Activated CD4-positive, alpha-beta T cell treated with anti-CD3 and anti-CD28 coated beads for 4 hours (primary cell): Measurements from ENCODE around the gene S100P.
"Not testable (repeated sequence)": the region's sequence is repeated elsewhere in the genome, so short reads cannot be mapped to it uniquely, and the experiment has no call there.

Experiments
- DNase-seq, 2 donors: peaks; one replicate each; pipeline ENCODE4 v3.0.0-alpha.2; 2020

S100P gene

DNA sequence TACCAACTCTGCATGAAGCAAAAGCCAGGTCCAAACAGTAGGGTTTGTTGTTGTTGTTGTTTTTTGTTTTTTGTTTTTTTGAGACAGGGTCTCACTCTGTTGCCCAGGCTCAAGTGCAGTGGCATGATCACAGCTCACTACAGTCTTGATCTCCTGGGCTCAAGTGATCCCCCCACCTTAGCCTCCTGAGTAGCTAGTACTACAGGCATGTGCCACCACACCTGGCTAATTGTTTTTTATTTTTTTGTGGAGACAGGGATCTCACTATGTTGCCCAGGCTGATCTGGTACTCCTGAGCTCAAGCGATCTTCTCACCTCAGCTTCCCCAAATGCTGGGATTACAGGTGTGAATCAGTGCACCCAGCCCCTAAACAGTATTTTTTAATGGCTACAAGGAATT, 6.2 kb downstream of the S100P start:
- no peak for DNase-seq

DNA sequence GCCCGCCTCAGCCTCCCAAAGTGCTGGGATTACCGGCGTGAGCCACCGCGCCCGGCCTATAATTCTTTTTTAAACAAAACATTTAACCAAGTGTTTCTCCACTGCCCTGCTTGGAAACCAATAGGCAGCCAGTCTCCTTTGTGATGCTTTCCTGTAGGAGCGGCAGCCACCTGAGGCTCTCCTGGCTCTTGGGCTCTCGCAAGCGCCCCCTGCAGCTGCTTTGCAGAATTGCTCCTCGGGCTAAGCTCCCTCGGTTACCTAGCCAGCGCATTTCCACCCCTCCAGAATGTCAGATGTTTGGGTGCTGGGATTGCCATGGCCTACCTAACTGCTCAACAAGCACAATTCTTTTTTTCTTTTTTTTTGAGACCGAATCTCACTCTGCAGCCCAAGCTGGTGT, 7.7 kb downstream of the S100P start:
- peak in 1 of 2 donors; percentile 26 for DNase-seq

DNA sequence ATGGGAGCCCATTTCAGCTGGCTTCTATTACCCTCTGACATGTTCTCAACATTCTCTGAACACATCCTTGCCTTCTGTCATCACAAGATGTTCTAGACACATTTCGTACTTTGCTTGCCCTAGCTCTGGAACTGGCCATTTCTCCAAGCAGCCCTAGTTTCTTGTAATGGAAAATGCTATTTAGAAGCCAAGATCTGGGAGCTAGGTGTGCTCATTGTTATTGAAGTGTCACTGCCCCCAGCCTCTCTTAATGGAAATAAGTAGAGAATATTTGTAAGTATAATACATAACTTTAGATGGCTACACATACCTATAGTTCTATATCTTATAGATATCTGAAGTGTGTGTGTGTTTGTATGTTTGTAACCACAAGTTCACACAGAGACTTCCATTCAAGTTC, 9.1 kb downstream of the S100P start:
- no peak for DNase-seq

DNA sequence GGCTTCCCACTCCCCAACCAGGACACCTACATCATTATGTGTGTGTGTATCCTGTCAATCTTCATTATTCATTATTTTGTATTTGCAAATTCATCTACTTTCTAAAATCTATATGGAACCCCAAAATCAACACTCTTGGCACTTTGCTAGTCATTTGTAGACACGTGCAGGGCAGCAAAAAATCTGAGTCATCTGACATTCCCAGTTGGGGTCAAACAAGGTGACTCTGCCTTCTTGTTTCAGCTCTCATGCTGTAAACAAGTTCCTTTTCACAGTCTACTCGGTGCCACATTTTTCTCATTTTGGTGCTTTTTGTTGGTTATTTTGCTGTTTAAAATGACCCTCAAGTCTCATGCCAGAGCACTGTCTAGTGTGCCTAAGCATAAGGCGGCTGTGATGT, 10.1 kb downstream of the S100P start:
- DNase-seq: no peak

DNA sequence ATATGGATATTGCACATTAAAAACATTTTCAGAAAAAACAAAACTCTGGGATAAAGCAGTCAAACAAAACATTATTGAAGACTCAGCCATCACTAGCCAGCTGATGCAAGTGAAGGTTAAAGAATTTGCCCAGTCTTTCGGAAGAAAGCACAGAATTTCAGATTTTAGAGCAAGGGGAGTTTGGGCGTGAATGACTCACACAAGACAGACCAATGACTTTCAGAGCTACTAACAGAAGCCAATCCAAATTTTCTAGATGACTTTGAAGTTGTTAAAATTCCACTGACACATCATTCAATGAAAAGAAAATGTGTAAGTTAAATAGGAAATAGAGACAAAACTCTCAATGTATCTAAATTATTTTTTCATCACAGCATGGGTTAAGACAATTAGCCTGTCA, 12.0 kb downstream of the S100P start:
- DNase-seq: peak in 1 of 2 donors; percentile 21

DNA sequence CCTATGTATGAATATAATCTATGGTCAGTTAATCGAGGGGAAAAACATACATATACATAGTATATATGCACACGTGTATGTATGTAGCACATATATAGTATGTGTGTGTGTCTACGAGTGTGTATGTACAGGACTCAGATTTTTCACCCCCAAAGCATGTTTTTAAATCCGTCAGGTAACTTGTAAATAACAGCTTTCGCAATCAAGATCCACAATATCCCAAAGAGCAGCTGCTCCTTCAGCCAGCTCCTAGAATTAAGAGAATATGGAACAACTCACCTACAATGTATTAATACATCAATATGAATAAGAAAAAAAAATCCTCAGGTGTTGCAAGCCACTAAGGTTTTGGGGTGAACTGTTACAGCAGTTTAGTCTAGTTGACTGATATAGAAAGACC, 12.5 kb downstream of the S100P start:
- no peak for DNase-seq

DNA sequence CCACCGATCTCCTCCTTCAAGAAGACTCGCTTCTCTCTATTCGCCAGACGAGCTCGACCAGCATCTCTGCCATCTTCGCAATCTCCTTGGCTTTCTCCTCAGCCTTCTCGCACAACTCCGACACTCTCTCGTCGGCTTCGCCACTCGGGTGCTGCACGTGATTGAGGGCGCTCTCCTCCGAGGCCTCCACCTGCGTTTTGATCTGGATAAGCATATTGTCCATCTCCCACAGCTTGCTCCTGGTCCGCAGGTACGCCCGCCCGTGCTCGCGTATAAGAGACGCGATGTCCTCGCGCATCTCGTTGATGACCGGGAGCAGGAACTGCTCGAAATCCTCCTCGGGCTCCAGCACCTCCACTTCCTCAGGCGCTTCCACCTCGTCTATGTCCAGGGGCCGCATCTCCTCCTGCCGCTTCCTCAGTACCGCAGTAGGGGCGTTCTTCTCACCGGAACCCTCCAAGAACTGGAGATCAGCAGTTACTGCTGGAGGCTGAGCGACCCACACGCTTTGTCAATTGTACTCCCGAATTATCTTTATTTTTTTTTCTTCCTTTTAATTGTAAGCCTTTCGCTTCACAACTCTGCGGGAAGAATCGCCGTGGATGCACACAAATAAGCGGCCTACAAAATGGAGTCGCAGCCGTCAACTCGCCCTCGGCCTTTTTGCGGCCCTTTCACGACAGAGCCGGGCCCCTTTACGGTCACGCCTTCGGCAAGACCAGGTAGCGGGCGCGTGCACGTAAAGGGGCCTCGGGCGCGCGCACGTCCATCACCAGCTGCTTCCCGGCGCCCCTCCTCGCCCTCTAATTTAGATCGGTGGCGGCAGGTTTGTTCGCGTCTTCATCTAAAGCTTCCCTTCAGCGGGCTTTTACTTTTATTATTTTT, 15.8 kb downstream of the S100P start, which contains the start of gene MRFAP1L1:
TSS of gene MRFAP1L1 (minus strand) at position 636 of the 885 bp plus-strand sequence. CDS start at position 400, 236 bp downstream.
- peak; percentile 96 to 97 for DNase-seq

DNA sequence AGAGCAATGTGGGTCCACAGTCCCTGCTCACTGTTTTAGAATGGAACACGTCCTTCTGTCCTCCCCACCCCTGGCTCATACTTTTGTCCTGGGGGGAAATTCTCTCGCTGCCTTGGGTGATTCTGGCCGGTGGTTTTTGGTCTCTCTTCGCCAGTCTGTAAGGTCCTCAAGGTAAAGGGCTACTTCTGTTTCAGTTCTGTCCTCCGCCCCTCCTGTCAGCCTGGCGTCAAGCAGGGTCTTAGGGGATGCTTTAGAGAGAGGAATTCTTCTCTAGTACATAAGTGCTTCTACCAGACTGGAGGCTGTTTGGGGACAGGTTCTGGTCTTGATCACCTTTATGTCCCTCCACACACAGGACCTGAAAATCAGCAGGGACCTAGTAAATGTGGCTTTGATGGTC, 16.6 kb downstream of the S100P start:
- no peak for DNase-seq

DNA sequence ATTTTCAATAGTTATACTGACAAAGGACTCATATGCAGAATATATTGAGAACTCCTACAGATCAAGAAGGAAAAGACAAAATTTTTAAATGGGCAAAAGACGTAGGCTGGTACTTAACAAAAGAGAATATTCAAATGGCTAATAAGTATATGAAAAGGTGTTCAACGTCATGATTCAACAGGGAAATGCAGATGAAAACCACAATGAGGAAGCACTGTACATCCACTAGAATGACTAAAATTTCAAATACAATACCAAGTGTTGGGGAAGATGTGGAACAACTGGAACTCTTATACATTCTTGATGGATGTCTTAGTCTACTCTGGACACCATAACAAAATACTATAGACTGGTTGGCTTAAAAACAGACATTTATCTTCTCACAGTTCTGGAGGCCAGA, 17.3 kb downstream of the S100P start:
- no peak for DNase-seq

DNA sequence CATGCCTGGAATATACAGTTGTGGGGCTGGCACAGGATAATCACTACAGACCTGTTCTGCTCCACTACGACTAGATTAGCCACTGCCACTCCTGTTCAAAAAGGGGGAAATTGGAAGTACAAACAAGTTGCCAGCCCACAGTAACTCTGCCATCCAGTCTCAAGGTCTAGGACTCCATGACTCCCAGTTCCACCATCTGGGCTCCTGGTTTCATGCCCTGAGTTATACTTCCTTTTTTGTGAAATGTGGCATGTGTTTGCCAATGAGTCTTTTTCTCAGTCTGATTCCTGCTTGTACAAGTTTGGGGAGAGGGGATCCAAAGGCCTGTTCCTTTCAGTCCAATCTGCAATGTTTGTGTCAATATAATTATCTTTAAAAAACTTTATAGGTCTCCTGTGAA, 21.3 kb downstream of the S100P start:
- no peak for DNase-seq

DNA sequence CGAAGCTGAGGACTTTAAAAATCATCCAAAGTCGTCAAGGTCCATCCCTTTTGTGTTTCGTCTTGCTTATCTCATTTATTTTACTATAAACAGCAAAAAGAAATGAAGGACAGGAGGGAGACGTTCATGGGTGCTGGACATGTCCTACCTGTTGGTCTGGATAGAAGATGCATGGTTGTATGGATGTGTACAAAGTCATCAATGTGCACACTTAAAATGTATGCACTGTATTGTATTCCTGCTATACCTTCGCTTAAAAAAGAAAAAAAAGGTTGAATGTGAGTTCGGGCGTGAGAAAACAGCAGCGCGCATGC, 22.0 kb downstream of the S100P start:
- no peak for DNase-seq

DNA sequence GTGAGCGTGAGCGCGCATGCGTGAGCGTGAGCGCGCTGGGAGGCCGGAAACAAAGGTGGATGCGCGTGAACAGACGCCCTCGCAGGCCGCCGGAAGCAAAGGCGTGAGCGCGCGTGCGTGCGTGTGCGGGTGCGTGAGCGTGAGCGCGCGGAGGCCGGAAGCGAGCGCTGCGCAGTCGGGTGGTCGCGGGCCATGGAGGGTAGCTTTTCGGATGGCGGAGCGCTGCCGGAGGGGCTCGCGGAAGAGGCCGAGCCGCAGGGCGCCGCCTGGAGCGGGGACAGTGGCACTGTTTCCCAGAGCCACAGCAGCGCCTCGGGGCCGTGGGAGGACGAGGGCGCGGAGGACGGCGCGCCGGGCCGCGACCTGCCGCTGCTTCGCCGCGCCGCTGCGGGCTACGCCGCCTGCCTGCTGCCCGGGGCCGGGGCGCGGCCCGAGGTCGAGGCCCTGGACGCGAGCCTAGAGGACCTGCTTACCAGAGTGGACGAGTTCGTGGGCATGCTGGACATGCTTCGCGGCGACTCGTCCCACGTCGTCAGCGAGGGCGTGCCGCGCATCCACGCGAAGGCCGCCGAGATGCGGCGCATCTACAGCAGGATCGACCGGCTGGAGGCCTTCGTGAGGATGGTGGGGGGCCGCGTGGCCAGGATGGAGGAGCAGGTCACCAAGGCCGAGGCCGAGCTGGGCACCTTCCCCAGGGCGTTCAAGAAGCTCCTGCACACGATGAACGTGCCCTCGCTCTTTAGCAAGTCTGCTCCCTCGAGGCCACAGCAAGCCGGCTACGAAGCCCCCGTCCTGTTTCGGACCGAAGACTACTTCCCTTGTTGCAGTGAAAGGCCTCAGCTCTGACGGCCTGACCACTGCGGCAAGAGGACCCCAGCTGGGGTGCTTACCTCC, 22.6 kb downstream of the S100P start, which contains the start of gene BLOC1S4:
TSS of gene BLOC1S4 (plus strand) at position 157 of the 894 bp plus-strand sequence. CDS start at position 193, 36 bp downstream.
- peak; percentile 86 to 88 for DNase-seq

DNA sequence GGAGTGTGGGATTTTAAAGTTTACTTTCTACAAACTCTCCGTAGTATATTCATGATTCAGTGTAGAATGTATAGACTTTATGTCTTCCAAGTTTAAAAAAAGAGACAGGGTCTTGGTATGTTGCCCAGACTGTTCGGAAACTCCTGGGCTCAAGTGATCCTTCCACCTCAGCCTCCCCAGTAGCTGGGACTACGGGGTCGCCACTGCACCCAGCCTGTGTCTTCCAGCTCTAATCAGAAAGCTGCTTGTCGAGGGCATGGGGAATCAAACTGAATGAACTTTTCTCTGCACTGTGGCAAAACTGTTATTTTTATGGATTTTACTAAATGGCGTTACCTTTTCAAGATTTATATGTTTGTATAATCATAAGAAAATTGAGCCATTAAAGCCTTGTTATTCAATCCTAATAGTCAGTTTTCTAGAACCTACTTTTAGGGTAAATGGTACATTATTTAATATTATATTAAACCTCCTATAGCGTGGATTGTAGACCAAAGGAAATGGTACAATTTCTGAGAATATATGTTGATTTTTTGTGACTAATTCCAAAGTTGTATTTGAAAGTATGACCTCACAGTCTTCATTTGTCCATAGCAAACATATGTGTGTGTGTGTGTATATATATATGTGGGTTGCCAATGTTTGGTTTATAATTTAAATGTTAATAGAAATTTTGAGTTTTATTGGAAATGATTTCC, 23.4 kb downstream of the S100P start:
- no peak for DNase-seq

DNA sequence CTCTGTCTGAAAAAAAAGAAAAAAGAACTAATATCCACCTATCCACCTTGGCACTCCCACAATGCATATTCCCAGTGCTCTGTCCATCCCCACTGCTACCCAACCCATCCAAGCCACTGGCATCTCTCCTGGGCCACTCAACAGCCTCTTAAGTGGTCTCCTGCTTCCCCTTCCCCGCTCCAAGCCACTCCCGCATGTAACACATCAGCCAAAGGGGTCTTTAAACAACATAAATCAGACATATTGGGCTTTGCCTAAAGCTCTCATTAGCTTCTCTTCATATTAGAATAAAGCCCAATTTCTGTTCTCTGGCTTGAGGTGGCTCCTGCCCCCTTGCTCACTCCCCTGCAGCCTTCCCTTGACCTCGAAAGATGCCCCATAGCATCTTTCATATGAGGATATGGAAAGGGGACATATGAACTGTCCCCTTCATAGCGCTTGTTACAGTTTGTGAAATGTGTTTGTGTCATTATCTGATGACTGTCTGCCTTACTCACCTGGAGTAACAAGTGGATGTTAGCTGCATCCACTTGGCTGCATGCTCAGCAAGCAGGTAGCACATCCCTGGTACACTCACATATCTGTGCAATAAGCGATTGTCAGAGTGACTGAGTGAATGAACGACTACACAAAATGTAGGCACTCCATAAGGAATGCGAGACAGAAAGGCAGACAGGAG, 25.4 kb downstream of the S100P start:
- no peak for DNase-seq

DNA sequence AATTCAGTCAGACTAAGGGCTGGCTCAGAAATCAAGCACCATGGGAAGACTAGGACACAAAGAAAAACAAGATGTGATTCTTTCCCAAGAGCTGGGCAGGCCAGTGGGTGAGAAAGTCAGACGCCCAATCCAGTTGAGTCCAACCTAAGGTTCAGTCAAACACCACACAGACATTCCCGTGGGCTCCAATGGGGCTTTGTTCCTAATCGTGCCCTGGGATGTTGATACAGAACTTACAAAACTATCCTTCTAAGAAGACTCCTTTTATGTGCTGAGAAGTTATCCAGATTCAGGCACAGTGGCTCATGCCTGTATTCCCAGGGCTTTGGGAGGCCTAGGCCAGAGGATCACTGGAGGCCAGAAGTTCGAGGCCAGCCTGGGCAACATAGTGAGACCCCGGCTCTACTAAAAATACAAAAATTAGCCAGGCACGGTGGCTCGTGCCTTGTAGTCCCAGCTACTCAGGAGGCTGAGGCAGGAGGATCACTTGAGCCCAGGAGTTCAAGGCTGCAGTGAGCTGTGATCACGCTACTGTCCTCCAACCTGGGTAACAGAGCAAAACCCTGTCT, 26.0 kb downstream of the S100P start:
- no peak for DNase-seq

DNA sequence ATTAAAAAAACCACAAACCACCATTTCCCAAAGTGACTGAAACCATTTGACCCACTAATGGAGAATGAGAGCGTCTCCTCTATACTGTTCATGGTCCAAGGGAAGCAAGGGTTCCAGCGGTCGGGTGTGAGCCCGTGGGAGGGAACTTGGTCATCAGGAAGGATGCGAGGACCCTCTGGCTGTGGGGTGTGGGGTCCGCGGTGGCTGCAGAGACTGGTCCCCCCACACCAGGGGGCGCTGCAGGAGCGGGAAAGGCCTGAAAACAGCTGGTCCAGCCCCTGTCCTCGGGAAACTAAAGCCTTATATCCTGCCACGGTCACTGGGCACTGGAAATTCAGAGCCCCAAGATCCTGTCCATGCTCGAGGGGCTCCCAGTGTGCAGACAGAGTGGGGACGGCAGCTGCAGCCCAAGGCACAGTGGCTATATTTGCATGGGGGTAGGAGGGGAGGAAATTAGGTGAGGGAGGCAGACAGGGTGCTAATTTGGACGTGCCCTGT, 26.6 kb downstream of the S100P start:
- DNase-seq: peak; percentile 84

DNA sequence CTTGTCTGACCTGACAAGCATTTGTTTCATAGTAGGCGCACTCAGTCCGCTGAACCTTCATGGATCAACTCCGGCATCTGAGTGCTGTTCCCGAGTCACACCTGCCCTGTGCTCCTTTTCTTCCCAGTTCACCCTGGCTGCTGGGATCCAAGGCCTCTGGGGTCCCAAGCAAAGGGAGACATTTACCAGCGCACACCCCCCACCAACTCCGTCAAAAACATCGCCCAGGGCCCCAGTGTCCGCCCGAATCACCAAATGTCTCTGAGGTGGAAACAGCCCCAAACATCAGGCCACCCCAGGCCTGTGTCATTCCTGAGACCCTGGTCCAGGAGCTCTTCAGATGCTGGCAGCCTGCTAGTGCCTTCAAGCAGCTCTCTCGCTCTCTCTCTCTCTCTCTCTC, 27.4 kb downstream of the S100P start:
- no peak for DNase-seq

DNA sequence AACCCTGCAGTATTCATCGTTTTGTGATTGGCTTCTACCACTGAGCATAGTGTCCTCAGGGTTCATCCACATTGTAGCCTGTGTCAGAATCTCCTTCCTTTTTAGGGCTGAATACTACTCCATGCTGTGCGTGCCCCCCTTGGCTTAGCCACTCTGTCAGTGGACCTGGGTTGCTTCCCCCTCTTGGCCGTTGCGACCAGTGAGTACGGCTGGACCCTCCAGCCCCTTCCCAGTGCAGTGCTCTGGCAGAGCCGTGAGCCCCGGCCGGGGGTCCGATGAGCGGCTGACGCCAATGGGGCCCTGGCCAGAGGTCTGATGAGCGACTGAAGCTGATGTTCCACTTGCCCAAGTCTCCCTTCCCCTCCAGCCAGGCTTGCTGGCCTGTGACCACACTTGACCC, 29.2 kb downstream of the S100P start:
- no peak for DNase-seq

DNA sequence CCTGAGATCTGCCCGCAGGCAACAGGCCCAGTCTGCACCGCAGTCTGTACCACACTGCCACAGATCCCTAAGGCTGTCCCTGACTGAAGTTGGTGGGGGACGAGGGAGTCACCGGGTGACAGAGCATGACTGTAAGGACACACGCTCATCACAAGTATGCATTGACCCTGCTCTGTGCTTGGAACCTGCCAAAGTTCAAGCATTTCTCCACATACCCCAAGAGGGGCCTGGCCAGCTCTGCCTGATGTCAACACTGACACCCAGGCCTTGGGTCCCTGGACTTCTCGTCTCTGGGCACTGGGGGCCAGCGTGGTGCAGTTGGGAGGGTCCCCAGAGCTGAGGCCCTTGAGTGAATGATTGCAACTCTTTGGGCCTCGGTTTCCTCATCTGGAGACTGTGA, 30.2 kb downstream of the S100P start:
- no peak for DNase-seq

DNA sequence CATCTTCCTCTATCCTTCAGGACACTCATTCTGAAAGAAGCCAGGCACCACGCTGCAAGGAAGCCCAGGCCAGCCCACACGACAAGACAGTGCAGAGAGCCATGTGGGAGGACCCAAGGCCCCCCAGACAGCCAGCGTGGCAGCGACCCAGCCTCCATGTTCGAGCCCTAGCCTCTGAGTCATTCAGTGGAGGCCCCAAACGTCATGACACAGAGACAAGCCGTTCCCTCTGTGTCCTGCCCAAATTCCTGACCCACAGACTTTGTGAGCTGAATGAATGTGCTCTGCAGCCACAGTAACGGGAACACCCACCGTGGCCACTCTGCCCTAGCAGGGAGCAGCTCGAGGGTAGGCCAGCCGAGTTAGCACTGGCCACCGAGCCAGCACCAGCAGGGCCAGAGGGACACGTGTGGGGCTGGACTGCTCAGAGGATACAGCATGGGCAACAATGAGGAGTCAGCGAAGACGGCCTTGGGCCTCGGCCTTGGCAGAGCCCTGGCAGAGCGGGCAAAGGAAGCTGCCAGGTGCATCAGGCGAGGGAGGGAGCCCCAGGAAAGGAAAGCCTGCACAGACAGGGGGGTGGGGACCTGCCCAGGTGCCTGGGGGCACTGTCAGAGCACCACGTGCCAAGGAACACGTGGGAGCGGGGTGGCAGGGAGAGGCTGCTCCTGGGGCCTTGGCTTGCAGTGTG, 30.9 kb downstream of the S100P start:
- no peak for DNase-seq

DNA sequence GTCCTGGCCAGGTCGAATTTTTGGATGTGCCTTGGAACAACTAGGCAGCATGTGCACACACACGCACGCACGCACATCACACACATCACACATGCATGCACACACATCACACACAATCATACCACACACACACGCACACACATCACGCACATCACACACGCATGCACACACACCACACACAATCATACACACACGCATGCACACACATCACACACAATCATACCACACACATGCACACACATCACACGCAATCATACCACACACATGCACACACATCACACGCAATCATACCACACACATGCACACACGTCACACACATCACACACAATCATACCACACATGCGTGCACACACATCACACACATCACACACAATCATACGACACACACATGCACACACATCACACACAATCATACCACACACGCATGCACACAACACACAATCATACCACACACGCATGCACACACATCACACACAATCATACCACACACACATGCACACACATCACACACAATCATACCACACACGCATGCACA, 31.8 kb downstream of the S100P start:
- not testable (repeated sequence) for DNase-seq
